ENCODE measurements around the gene BCAT1.

Gene BCAT1, protein sequence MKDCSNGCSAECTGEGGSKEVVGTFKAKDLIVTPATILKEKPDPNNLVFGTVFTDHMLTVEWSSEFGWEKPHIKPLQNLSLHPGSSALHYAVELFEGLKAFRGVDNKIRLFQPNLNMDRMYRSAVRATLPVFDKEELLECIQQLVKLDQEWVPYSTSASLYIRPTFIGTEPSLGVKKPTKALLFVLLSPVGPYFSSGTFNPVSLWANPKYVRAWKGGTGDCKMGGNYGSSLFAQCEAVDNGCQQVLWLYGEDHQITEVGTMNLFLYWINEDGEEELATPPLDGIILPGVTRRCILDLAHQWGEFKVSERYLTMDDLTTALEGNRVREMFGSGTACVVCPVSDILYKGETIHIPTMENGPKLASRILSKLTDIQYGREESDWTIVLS

DNA sequence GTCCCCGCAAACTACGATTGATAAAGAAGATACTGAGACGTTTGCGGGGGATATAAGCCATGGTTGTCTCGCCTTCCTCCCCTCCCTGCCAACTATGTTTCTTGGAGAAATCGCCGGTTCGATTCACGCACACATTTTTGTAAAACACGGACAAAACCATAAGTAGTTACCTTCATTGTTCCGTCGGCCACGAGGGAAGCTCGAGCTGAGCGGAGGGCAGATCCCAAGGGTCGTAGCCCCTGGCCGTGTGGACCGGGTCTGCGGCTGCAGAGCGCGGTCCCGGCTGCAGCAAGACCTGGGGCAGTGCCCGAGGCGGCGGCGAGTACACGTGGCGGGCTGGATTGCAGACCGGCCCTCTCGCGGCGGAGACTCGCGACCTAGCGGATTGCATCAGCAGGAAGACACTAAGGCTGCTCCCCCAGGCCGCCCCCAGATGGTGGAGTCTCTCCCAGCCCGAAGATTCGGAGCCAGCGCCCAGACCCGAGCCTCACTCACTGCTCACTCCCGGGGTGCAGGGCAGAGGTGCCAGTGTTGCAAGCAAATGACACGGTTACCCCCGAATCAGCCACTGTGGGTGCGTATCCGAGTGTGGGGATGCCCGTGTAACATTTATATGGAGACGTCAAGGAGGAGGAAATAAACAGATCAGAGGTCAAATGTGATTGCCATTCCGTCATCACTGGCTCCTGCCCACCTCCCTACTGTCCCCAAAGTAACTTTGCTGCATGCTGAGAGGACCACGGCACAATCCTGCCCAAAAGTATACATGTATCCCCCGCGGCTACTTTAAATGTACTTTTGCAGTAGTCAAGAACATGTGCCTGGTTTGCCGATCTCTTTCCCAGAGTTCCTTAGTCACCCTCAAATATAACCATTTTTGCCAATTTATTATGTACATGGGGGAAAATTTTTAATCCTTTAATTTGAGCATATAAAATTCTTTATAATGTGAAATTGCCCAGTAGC lies at the start of gene BCAT1:
Gene BCAT1, minus strand, starts transcription at position 345 of the 966 bp plus-strand sequence. Its CDS starts 169 bp downstream, at position 176.
- Histone ChIP-seq H3K36me3 (ENCODE audit: low read length) (no peaks in the 10 kb centered on the region), H3K9me3 (ENCODE audit: insufficient read depth, low read length) (no peaks in the 10 kb centered on the region), H2AFZ (ENCODE audit: low read depth, low read length, severe bottlenecking) (peak within 1 kb of the TSS; percentile 97), H3K9ac (ENCODE audit: low read length) (peak within 1 kb of the TSS; percentile 92), H3K9me2 (replicated peaks; ENCODE audit: insufficient read depth, low read length) (no peaks in the 10 kb centered on the region), H3K79me2 (ENCODE audit: insufficient read depth, low read length) (peaks cover 45% of the 10 kb centered on the region), H4K20me1 (ENCODE audit: low read depth, low read length) (no peaks in the 10 kb centered on the region), H3K4me2 (ENCODE audit: low read depth, low read length, poor library complexity, severe bottlenecking) (peak within 1 kb of the TSS; percentile 92), H3F3A (ENCODE audit: insufficient read depth) (peaks cover 29% of the 10 kb centered on the region), H3K27me3 (ENCODE audit: low read length) (no peaks in the 10 kb centered on the region), H3K27ac (ENCODE audit: low read depth, low read length) (peak within 1 kb of the TSS; percentile 50), H3K4me3 (ENCODE audit: insufficient read depth, low read length, poor library complexity, severe bottlenecking) (peak within 1 kb of the TSS; percentile 94)
- TF ChIP-seq EZH2phosphoT487 (conservative IDR thresholded peaks at IDR 0.05; ENCODE audit: low read length) = no peak
- TF ChIP-seq, protein P1, sequence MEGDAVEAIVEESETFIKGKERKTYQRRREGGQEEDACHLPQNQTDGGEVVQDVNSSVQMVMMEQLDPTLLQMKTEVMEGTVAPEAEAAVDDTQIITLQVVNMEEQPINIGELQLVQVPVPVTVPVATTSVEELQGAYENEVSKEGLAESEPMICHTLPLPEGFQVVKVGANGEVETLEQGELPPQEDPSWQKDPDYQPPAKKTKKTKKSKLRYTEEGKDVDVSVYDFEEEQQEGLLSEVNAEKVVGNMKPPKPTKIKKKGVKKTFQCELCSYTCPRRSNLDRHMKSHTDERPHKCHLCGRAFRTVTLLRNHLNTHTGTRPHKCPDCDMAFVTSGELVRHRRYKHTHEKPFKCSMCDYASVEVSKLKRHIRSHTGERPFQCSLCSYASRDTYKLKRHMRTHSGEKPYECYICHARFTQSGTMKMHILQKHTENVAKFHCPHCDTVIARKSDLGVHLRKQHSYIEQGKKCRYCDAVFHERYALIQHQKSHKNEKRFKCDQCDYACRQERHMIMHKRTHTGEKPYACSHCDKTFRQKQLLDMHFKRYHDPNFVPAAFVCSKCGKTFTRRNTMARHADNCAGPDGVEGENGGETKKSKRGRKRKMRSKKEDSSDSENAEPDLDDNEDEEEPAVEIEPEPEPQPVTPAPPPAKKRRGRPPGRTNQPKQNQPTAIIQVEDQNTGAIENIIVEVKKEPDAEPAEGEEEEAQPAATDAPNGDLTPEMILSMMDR (IDR thresholded peaks at IDR 0.05; ENCODE audit: insufficient read depth, low read length, poor library complexity, severe bottlenecking) = no peak

DNA sequence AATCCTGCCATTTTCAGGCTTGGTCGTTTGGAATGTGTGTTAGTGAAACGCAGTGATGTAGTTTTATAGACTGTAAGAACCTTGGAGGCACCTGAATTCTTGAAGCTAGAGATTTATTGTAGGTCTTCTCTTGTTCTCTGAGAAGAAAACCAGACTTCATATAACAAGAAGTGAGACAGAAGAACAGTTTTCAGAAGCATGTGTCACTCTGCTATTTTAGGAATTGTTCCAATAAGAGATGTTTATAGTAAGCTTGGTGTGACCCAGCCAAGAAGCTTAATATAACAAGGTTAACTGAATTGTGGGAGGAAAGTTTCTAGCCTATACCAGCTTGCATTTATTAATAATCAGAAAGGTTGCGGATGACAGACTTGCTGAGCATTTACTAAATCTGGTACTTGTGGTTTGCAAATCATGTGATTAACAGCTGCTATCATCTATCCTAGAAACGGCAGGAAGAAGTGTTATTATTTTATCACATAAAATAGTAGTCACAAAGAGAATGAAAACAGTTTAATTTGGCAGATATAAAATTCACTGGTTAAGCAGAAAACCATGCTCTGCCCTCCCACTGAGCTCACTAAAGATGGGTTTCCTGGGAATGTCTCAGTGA lies 49.2 kb upstream of the BCAT1 start:
- peak overlapping the region; percentile 53 for H3K4me3 ChIP-seq (ENCODE audit: insufficient read depth, low read length, poor library complexity, severe bottlenecking)
- H3K4me2 ChIP-seq (ENCODE audit: low read depth, low read length, poor library complexity, severe bottlenecking) = peak overlapping the region; percentile 92
- no peaks in the 10 kb centered on the region for H3K9me2 ChIP-seq (replicated peaks; ENCODE audit: insufficient read depth, low read length)
- no peaks in the 10 kb centered on the region for H4K20me1 ChIP-seq (ENCODE audit: low read depth, low read length)
- no peaks in the 10 kb centered on the region for H3K9me3 ChIP-seq (ENCODE audit: insufficient read depth, low read length)
- H3K36me3 ChIP-seq (ENCODE audit: low read length) = no peaks in the 10 kb centered on the region
- peaks cover 63% of the 10 kb centered on the region for H3K79me2 ChIP-seq (ENCODE audit: insufficient read depth, low read length)
- no peak overlapping the region for H2AFZ ChIP-seq (ENCODE audit: low read depth, low read length, severe bottlenecking)
- peaks cover 84% of the 10 kb centered on the region for H3F3A ChIP-seq (ENCODE audit: insufficient read depth)
- TF ChIP-seq, protein P1 (IDR thresholded peaks at IDR 0.05; ENCODE audit: insufficient read depth, low read length, poor library complexity, severe bottlenecking) = no peak
- TF ChIP-seq EZH2phosphoT487 (conservative IDR thresholded peaks at IDR 0.05; ENCODE audit: low read length) = no peak
- no peaks in the 10 kb centered on the region for H3K27me3 ChIP-seq (ENCODE audit: low read length)
- peak overlapping the region; percentile 99 for H3K27ac ChIP-seq (ENCODE audit: low read depth, low read length)
- H3K9ac ChIP-seq (ENCODE audit: low read length) = peak overlapping the region; percentile 83

DNA sequence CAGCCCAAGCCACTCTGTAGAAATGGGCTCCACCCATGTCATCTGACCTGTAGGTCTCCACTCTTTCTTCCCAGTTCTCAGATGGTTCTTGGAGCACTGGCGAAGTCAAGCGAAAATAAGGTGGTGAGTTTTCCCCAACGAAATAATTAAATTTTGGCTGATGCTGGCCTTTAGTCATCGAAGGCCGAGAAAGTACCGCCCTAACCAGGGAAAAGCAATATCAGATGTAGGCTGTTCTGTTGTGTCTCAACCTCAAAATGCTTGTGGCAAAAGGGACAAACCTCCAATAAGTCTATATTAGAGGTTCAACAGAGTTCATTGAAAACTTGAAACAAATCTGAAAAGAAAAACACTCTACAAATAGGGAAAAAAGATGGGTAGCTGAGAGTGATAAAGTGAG lies 48.6 kb upstream of the BCAT1 start:
- Histone ChIP-seq H3K9ac (ENCODE audit: low read length) (peak overlapping the region; percentile 83), H4K20me1 (ENCODE audit: low read depth, low read length) (no peaks in the 10 kb centered on the region), H3K4me2 (ENCODE audit: low read depth, low read length, poor library complexity, severe bottlenecking) (peak overlapping the region; percentile 92), H3K9me2 (replicated peaks; ENCODE audit: insufficient read depth, low read length) (no peaks in the 10 kb centered on the region), H2AFZ (ENCODE audit: low read depth, low read length, severe bottlenecking) (no peak overlapping the region), H3K9me3 (ENCODE audit: insufficient read depth, low read length) (no peaks in the 10 kb centered on the region), H3K27ac (ENCODE audit: low read depth, low read length) (peak overlapping the region; percentile 99), H3K4me3 (ENCODE audit: insufficient read depth, low read length, poor library complexity, severe bottlenecking) (peak overlapping the region; percentile 53), H3K79me2 (ENCODE audit: insufficient read depth, low read length) (peaks cover 63% of the 10 kb centered on the region), H3K27me3 (ENCODE audit: low read length) (no peaks in the 10 kb centered on the region), H3K36me3 (ENCODE audit: low read length) (no peaks in the 10 kb centered on the region), H3F3A (ENCODE audit: insufficient read depth) (peaks cover 83% of the 10 kb centered on the region)
- TF ChIP-seq, protein P1 (IDR thresholded peaks at IDR 0.05; ENCODE audit: insufficient read depth, low read length, poor library complexity, severe bottlenecking) = no peak
- no peak for TF ChIP-seq EZH2phosphoT487 (conservative IDR thresholded peaks at IDR 0.05; ENCODE audit: low read length)

Measured in SU-DHL-6 (cell line).